ENCODE results near the gene DYSF. TPM values are rescaled to one million over a fixed set of nuclear protein-coding genes. Genes with fewer than 3 reads are reported as not detected.

Gene DYSF
- total RNA-seq, 4 donors from 2014 or later: 2.4 to 10.6 (median 4.3) TPM

GRCh38 chr2:71510196-71510807 lies 56.9 kb downstream of the DYSF start:
- peaks cover 0 to 6% (median 0%) of the 10 kb centered on the region in 3 donors for H3K4me1 ChIP-seq
- intact Hi-C loops (cut with DNase I): loop anchor here (5.0 kb wide), 1 partner anchor 208 kb away; no protein-coding TSS in a partner anchor
- no peaks in the 10 kb centered on the region for H3K9me3 ChIP-seq
- no peaks in the 10 kb centered on the region for H3K36me3 ChIP-seq
- DNase-seq: no peak
- WGBS, 2 donors: 5 to 22% methylated on average over 4 to 5 of the region's 6 CpGs
- no peak overlapping the region for H3K27ac ChIP-seq
- H3K27me3 ChIP-seq: peaks cover 0 to 4% (median 0%) of the 10 kb centered on the region in 4 donors
- no peak overlapping the region for H3K4me3 ChIP-seq
- TF ChIP-seq, protein P1, sequence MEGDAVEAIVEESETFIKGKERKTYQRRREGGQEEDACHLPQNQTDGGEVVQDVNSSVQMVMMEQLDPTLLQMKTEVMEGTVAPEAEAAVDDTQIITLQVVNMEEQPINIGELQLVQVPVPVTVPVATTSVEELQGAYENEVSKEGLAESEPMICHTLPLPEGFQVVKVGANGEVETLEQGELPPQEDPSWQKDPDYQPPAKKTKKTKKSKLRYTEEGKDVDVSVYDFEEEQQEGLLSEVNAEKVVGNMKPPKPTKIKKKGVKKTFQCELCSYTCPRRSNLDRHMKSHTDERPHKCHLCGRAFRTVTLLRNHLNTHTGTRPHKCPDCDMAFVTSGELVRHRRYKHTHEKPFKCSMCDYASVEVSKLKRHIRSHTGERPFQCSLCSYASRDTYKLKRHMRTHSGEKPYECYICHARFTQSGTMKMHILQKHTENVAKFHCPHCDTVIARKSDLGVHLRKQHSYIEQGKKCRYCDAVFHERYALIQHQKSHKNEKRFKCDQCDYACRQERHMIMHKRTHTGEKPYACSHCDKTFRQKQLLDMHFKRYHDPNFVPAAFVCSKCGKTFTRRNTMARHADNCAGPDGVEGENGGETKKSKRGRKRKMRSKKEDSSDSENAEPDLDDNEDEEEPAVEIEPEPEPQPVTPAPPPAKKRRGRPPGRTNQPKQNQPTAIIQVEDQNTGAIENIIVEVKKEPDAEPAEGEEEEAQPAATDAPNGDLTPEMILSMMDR (IDR thresholded peaks at IDR 0.05): peak; percentile 80 to 94 (median 89)
- no peak for TF ChIP-seq POLR2A (IDR thresholded peaks at IDR 0.05)

- H3K27me3 ChIP-seq: peaks cover 0 to 4% (median 0%) of the 10 kb centered on the region in 4 donors
- 93% methylated on average over 3 of the region's 9 CpGs for WGBS, 2 donors
- intact Hi-C loops (cut with DNase I): loop anchor here (5.0 kb wide), 1 partner anchor 209 kb away; no protein-coding TSS in a partner anchor
Measured at GRCh38 chr2:71510938-71511337, 57.6 kb downstream of the DYSF start.

GRCh38 chr2:71511776-71512175 lies 58.4 kb downstream of the DYSF start:
- no peaks in the 10 kb centered on the region for H3K9me3 ChIP-seq
- WGBS, 2 donors: 78% methylated on average over 3 of the region's 10 CpGs; no CpG with 5 or more reads in 1 of the 2 donors
- peaks cover 0 to 4% (median 0%) of the 10 kb centered on the region in 4 donors for H3K27me3 ChIP-seq
- H3K4me3 ChIP-seq: no peak overlapping the region
- H3K36me3 ChIP-seq: no peaks in the 10 kb centered on the region
- H3K27ac ChIP-seq: no peak overlapping the region
- intact Hi-C loops (cut with DNase I): loop anchor here (5.0 kb wide), 1 partner anchor 209 kb away; no protein-coding TSS in a partner anchor
- peaks cover 0 to 3% (median 0%) of the 10 kb centered on the region in 3 donors for H3K4me1 ChIP-seq
- TF ChIP-seq, protein P1 (IDR thresholded peaks at IDR 0.05): no peak
- TF ChIP-seq POLR2A (IDR thresholded peaks at IDR 0.05): no peak
- no peak for DNase-seq

More at GRCh38 chr2:71510938-71511337, 57.6 kb downstream of the DYSF start:
- peaks cover 0 to 3% (median 0%) of the 10 kb centered on the region in 3 donors for H3K4me1 ChIP-seq
- no peak overlapping the region for H3K4me3 ChIP-seq
- H3K27ac ChIP-seq: no peak overlapping the region
- DNase-seq: no peak
- TF ChIP-seq, protein P1 (IDR thresholded peaks at IDR 0.05): no peak
- TF ChIP-seq POLR2A (IDR thresholded peaks at IDR 0.05): no peak
- H3K9me3 ChIP-seq: no peaks in the 10 kb centered on the region
- no peaks in the 10 kb centered on the region for H3K36me3 ChIP-seq

DNA sequence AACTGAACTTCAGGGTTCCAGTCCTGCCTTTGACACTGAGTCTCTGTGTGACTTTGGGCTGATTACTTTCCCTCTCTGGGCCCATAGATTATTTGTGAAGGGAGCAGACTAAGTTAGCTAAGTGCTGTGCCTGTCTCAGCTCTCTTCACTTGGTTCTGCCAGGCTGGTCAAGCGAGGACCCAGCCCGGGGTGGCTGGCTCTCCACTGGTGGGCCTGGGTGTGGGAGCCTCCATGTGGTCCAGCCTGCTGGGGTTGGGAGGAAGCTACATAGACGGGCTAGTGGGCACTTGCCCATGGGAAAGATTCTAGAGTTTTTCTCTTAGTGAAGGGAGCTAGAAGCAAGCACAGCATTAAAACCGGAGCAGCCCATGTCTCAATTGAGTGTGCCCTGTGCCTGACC lies 59.0 kb downstream of the DYSF start:
- peaks cover 0 to 4% (median 0%) of the 10 kb centered on the region in 4 donors for H3K27me3 ChIP-seq
- TF ChIP-seq POLR2A (IDR thresholded peaks at IDR 0.05): no peak
- TF ChIP-seq, protein P1 (IDR thresholded peaks at IDR 0.05): no peak
- peaks cover 0 to 3% (median 0%) of the 10 kb centered on the region in 3 donors for H3K4me1 ChIP-seq
- no peaks in the 10 kb centered on the region for H3K9me3 ChIP-seq
- no peak for DNase-seq
- H3K36me3 ChIP-seq: no peaks in the 10 kb centered on the region
- intact Hi-C loops (cut with DNase I): loop anchor here (5.0 kb wide), 1 partner anchor 210 kb away; no protein-coding TSS in a partner anchor
- 39% methylated on average over 2 of the region's 4 CpGs; no CpG with 5 or more reads in 1 of the 2 donors for WGBS, 2 donors
- H3K4me3 ChIP-seq: no peak overlapping the region
- H3K27ac ChIP-seq: no peak overlapping the region

DNA sequence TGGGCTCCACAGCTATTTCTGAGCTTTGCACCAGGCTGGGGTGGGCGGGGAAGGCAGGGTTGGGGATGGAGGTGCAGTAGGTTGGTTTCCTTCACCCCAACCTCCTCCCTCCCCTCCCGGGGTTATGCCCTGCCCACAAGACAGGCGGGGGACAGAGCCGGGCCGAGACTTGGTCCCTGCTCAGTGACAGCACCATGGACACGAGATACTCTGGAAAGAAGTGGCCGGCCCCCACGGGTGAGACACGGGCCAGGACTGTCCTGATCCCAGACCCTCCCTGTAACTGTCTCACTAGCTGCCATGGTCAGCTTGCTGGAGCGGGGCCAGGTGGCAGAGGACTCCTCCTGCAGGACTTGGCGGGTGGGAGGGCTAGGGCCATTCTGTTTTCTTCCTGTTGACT lies 59.7 kb downstream of the DYSF start:
- Histone ChIP-seq H3K27ac (no peak overlapping the region), H3K36me3 (no peaks in the 10 kb centered on the region), H3K4me3 (no peak overlapping the region), H3K27me3 (peaks cover 0 to 4% (median 0%) of the 10 kb centered on the region in 4 donors), H3K9me3 (no peaks in the 10 kb centered on the region), H3K4me1 (peaks cover 0 to 3% (median 0%) of the 10 kb centered on the region in 3 donors)
- DNase-seq: no peak
- TF ChIP-seq, protein P1 (IDR thresholded peaks at IDR 0.05): no peak
- TF ChIP-seq POLR2A (IDR thresholded peaks at IDR 0.05): no peak
- intact Hi-C loops (cut with DNase I): loop anchor here (5.0 kb wide), 1 partner anchor 211 kb away; no protein-coding TSS in a partner anchor
- 80% methylated on average over 5 of the region's 11 CpGs; no CpG with 5 or more reads in 1 of the 2 donors for WGBS, 2 donors

Data from esophagus squamous epithelium (tissue), 5 donors.